IMR-90 (cell line): Measurements from ENCODE around the gene EMILIN2. TPM values are rescaled to one million over a fixed set of nuclear protein-coding genes. Genes with fewer than 3 reads are reported as not detected.

ENCODE experiments used
- ATAC-seq: fragments of 200-7000 bp; cut with Tn5 transposase; 2 replicates; pipeline ENCODE4 v1.9.1; 2020; ENCODE audit warnings: low read depth, mild to moderate bottlenecking, moderate library complexity
- BruUV-seq: library from RNA; stranded (reverse); fragments of 400-500 nt; replicated peaks from 2 replicates; lab custom pipeline; 2021; lab: Mats Ljungman, UMichigan
- CTCF ChIA-PET: fragments of 300-600 bp; formaldehyde crosslinking; extraction: SDS; loops from one replicate; lab custom pipeline; 2021; ENCODE audit warnings: antibody characterized with exemption; lab: Yijun Ruan, JAX
- POLR2A ChIA-PET: fragments of 300-600 bp; sonication (Branson Sonifier 250); formaldehyde crosslinking; loops from one replicate; lab custom pipeline; 2022; ENCODE audit warnings: antibody characterized with exemption; ENCODE audit not compliant: unreplicated experiment; lab: Charles Lee
- DNase-seq: peaks from one replicate; pipeline ENCODE4 v3.0.0; 2013
- H2AFZ ChIP-seq: replicated peaks from 2 replicates; pipeline ENCODE3; 2013; ENCODE audit warnings: low read length, mild to moderate bottlenecking; ENCODE audit not compliant: poor library complexity
- H2AK5ac ChIP-seq: 2 replicates; pipeline ENCODE4 v1.6.1; 2013; ENCODE audit warnings: low read depth, low read length, inconsistent platforms
- H2AK9ac ChIP-seq: replicated peaks from 2 replicates; pipeline ENCODE3; 2013; ENCODE audit warnings: mild to moderate bottlenecking, low read depth, low read length, moderate library complexity; ENCODE audit not compliant: poor library complexity
- H2BK120ac ChIP-seq: 2 replicates; pipeline ENCODE4 v1.6.1; 2013; ENCODE audit warnings: low read depth, low read length, inconsistent platforms
- H2BK15ac ChIP-seq: 3 replicates; pipeline ENCODE4 v1.6.1; 2013; ENCODE audit warnings: low read depth, low read length, inconsistent platforms
- H2BK20ac ChIP-seq: 2 replicates; pipeline ENCODE4 v1.6.1; 2013; ENCODE audit warnings: low read depth, mild to moderate bottlenecking, inconsistent platforms, low read length, moderate library complexity
- H2BK5ac ChIP-seq: 2 replicates; pipeline ENCODE4 v1.6.1; 2013; ENCODE audit warnings: mild to moderate bottlenecking, low read depth, low read length, inconsistent platforms; ENCODE audit not compliant: poor library complexity, severe bottlenecking
- H3K14ac ChIP-seq: replicated peaks from 2 replicates; pipeline ENCODE4 v1.6.1; 2013; ENCODE audit warnings: low read depth, low read length, inconsistent platforms
- H3K18ac ChIP-seq: 2 replicates; pipeline ENCODE4 v1.6.1; 2013; ENCODE audit warnings: low read depth, low read length, control low read depth
- H3K23ac ChIP-seq: 2 replicates; pipeline ENCODE4 v1.6.1; 2013; ENCODE audit warnings: low read depth, low read length, inconsistent platforms
- H3K27ac ChIP-seq: 2 replicates; pipeline ENCODE4 v1.5.1; 2013; ENCODE audit warnings: mild to moderate bottlenecking, control low read depth, low read length; ENCODE audit not compliant: insufficient read depth
- H3K27me3 ChIP-seq: 2 replicates; pipeline ENCODE4 v1.6.1; 2013; ENCODE audit warnings: low read length; ENCODE audit not compliant: control insufficient read depth, insufficient read depth
- H3K36me3 ChIP-seq: 2 replicates; pipeline ENCODE4 v1.6.1; 2013; ENCODE audit warnings: low read length, mixed read lengths; ENCODE audit not compliant: control insufficient read depth, insufficient read depth
- H3K4ac ChIP-seq: 2 replicates; pipeline ENCODE4 v1.6.1; 2013; ENCODE audit warnings: low read depth, low read length, inconsistent platforms
- H3K4me1 ChIP-seq: 2 replicates; pipeline ENCODE4 v1.6.1; 2013; ENCODE audit warnings: low read length, mixed read lengths; ENCODE audit not compliant: control insufficient read depth, insufficient read depth
- H3K4me2 ChIP-seq: 2 replicates; pipeline ENCODE4 v1.6.1; 2013; ENCODE audit warnings: low read depth, mild to moderate bottlenecking, control low read depth, low read length, moderate library complexity
- H3K4me3 ChIP-seq: 2 replicates; pipeline ENCODE4 v1.5.1; 2013; ENCODE audit warnings: low read depth, mild to moderate bottlenecking, control low read depth, low read length, moderate library complexity; ENCODE audit not compliant: insufficient read depth
- H3K56ac ChIP-seq: 2 replicates; pipeline ENCODE4 v1.6.1; 2013; ENCODE audit warnings: low read length, inconsistent platforms; ENCODE audit not compliant: insufficient read depth; ENCODE audit errors: extremely low read depth
- H3K79me1 ChIP-seq, 2 experiments: 2 replicates each; pipeline ENCODE4 v1.6.1; 2013; ENCODE audit warnings: low read length in 2 of 2, inconsistent platforms in 1 of 2, low read depth in 1 of 2
- H3K9ac ChIP-seq: 2 replicates; pipeline ENCODE4 v1.6.1; 2013; ENCODE audit warnings: low read depth, low read length, control low read depth
- H3K9me1 ChIP-seq: 2 replicates; pipeline ENCODE4 v1.6.1; 2013; ENCODE audit warnings: low read length, inconsistent platforms; ENCODE audit not compliant: insufficient read depth
- H3K9me3 ChIP-seq: 2 replicates; pipeline ENCODE4 v1.6.1; 2013; ENCODE audit warnings: low read length; ENCODE audit not compliant: control insufficient read depth, insufficient read depth
- H4K20me1 ChIP-seq: 2 replicates; pipeline ENCODE4 v1.6.1; 2013; ENCODE audit warnings: low read length, inconsistent platforms; ENCODE audit not compliant: insufficient read depth
- H4K5ac ChIP-seq: 2 replicates; pipeline ENCODE4 v1.6.1; 2013; ENCODE audit warnings: mild to moderate bottlenecking, low read depth, low read length, control low read depth
- H4K8ac ChIP-seq, 2 experiments: 2 replicates each; pipeline ENCODE4 v1.6.1; 2013; ENCODE audit warnings: low read depth in 2 of 2, low read length in 2 of 2, control low read depth in 1 of 2, inconsistent platforms in 1 of 2
- H4K91ac ChIP-seq: 2 replicates; pipeline ENCODE4 v1.6.1; 2013; ENCODE audit warnings: low read depth, low read length, inconsistent platforms; ENCODE audit not compliant: insufficient read depth
- BHLHE40 ChIP-seq: fragments of 150-350 bp; IDR thresholded peaks from 2 replicates; pipeline ENCODE4 v1.6.1; 2016; ENCODE audit warnings: mild to moderate bottlenecking, low read depth, low read length
- CHD1 ChIP-seq: IDR thresholded peaks from 2 replicates; pipeline ENCODE4 v1.6.1; 2012; ENCODE audit warnings: low read depth, low read length, improper control_type of control experiment
- MXI1 ChIP-seq: IDR thresholded peaks from 2 replicates; pipeline ENCODE4 v1.6.1; 2012; ENCODE audit warnings: low read depth, mild to moderate bottlenecking, low read length, moderate library complexity, borderline replicate concordance
- RAD21 ChIP-seq: IDR thresholded peaks from 2 replicates; pipeline ENCODE4 v1.6.1; 2012; ENCODE audit warnings: low read length, improper control_type of control experiment
- RCOR1 ChIP-seq: IDR thresholded peaks from 2 replicates; pipeline ENCODE4 v1.6.1; 2012; ENCODE audit warnings: mild to moderate bottlenecking, low read length, improper control_type of control experiment; ENCODE audit not compliant: insufficient replicate concordance
- WGBS, 2 experiments: methylation state at CpG; one replicate each; pipeline versions ENCODE4 v1.1.5 to v1.1.7; 2013; ENCODE audit warnings: missing lambda C conversion rate in 2 of 2; ENCODE audit not compliant: insufficient read length in 1 of 2; ENCODE audit errors: extremely low coverage in 2 of 2; 5-methylcytosine and 5-hydroxymethylcytosine counted together
- dilution Hi-C: fragments of 300-500 bp; cut with HindIII; formaldehyde crosslinking; loops from one replicate; pipeline ENCODE4 v1.14.3; 2018; ENCODE audit warnings: low sequenced_read_pairs; ENCODE audit not compliant: unreplicated experiment
- in situ Hi-C: fragments of 300-500 bp; cut with MboI; formaldehyde crosslinking; loops from 3 replicates; pipeline ENCODE4 v1.14.3; 2019; ENCODE audit warnings: low sequenced_read_pairs, inconsistent platforms, mixed read lengths
- intact Hi-C: fragments of 100-400 bp; cut with micrococcal nuclease; formaldehyde crosslinking; loops from 2 replicates; pipeline ENCODE4 v1.10.0; 2022
- polyA plus RNA-seq, 3 experiments: library from polyadenylated mRNA; depleted of rRNA; stranded (reverse); fragments of >200 nt; gene quantifications; 2 replicates each; pipeline ENCODE4 v1.2.3, GENCODE V29; 2012; ENCODE audit warnings: low replicate concordance in 1 of 3
- total RNA-seq: library from RNA; depleted of rRNA; stranded (reverse); fragments of >200 nt; gene quantifications from 2 replicates; pipeline ENCODE4 v1.2.3, GENCODE V29; 2012
- TF ChIP-seq, protein P1 (sequence below): conservative IDR thresholded peaks from 2 replicates; pipeline ENCODE4 v1.5.1; 2012; ENCODE audit warnings: mild to moderate bottlenecking, low read depth, low read length, improper control_type of control experiment

Gene EMILIN2
- total and polyA plus RNA-seq, 2 of the 4 experiments (the other 2 are of a cell fraction) = under 0.01 to 0.14 TPM

DNA sequence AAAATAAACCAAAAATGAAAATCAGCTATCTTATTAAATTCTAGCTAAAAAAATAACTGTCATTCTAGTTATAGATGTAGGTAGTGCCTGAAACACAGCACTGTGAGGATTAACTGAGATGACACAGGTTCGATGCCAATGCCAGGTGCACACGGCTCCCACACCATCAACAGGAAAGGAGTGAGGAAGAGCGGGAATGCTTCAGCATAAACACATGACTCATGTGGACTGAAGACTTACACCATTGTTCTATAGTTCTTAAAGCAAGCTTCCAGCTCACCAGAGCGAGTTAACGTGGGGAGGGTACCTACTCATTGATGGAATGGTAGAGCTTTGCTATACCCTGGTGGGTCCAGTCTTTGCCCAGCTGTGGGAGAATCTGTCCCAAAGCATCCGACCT is 76.7 kb downstream of the EMILIN2 start:
- Histone ChIP-seq H3K4me2 (no peak overlapping the region), H3K23ac (no peak overlapping the region), H4K8ac (no peak overlapping the region), H3K79me1 (no peaks in the 10 kb centered on the region), H3K9me1 (no peaks in the 10 kb centered on the region), H3K4me3 (no peak overlapping the region), H3K36me3 (peaks cover 69% of the 10 kb centered on the region), H3K56ac (no peak overlapping the region), H4K20me1 (no peaks in the 10 kb centered on the region), H2AK9ac (no peak overlapping the region), H3K9me3 (no peaks in the 10 kb centered on the region), H3K4me1 (0 out of 2 replicates have a peak, but pooled peaks cover 1% of the 10 kb centered on the region), H2BK5ac (no peak overlapping the region), H3K27me3 (no peaks in the 10 kb centered on the region), H2BK120ac (no peak overlapping the region), H2BK15ac (no peak overlapping the region), H2BK20ac (no peak overlapping the region), H3K27ac (no peak overlapping the region), H2AK5ac (no peak overlapping the region), H3K14ac (no peak overlapping the region), H2AFZ (no peak overlapping the region), H3K18ac (no peak overlapping the region), H4K91ac (no peak overlapping the region), H3K4ac (no peak overlapping the region), H3K9ac (no peak overlapping the region), H4K5ac (no peak overlapping the region)
- ATAC-seq (no peak; the same call in 1 of the 2 replicates), DNase-seq (peak; percentile 59)
- TF ChIP-seq CHD1 (no peak), BHLHE40 (no peak), RAD21 (no peak), RCOR1 (no peak), MXI1 (no peak)
- TF ChIP-seq, protein P1, sequence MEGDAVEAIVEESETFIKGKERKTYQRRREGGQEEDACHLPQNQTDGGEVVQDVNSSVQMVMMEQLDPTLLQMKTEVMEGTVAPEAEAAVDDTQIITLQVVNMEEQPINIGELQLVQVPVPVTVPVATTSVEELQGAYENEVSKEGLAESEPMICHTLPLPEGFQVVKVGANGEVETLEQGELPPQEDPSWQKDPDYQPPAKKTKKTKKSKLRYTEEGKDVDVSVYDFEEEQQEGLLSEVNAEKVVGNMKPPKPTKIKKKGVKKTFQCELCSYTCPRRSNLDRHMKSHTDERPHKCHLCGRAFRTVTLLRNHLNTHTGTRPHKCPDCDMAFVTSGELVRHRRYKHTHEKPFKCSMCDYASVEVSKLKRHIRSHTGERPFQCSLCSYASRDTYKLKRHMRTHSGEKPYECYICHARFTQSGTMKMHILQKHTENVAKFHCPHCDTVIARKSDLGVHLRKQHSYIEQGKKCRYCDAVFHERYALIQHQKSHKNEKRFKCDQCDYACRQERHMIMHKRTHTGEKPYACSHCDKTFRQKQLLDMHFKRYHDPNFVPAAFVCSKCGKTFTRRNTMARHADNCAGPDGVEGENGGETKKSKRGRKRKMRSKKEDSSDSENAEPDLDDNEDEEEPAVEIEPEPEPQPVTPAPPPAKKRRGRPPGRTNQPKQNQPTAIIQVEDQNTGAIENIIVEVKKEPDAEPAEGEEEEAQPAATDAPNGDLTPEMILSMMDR = no peak
- intact Hi-C loops (no loop called here), dilution Hi-C loops (no loop called here), in situ Hi-C loops (no loop called here)
- ChIA-PET POLR2A (no interaction called here), CTCF (no interaction called here)
- WGBS, 2 experiments = 60% methylated on average over 1 of the region's 6 CpGs; no CpG with 5 or more reads in 1 of the 2 experiments
- no TSS peak for BruUV-seq
